NCI-H2029 (cell line): ENCODE results near the gene TBATA.
A peak's percentile ranks its signal among the peaks of the same experiment; 100 is the strongest.

ENCODE experiments used
- DNase-seq: peaks from one replicate; lab custom pipeline; 2025; lab: John Stamatoyannopoulos, UW

TBATA gene

DNA sequence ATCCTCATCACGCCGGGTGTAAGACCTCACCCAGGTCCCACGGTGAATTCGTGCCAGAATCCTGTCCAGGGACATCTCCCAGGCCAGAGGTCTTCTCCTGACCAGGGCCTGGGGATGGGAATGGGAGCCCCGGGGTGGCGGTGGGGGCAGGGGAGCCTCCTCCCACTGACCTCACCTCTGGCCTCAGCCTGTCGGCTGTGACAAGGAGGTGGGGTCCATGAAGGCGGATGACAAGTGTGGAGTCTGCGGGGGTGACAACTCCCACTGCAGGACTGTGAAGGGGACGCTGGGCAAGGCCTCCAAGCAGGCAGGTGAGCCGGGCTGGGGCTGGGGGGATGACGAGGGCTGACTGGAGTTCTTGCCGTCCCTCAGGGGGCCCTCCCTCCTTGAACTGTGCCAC, 41.3 kb downstream of the TBATA start:
- DNase-seq = no peak

DNA sequence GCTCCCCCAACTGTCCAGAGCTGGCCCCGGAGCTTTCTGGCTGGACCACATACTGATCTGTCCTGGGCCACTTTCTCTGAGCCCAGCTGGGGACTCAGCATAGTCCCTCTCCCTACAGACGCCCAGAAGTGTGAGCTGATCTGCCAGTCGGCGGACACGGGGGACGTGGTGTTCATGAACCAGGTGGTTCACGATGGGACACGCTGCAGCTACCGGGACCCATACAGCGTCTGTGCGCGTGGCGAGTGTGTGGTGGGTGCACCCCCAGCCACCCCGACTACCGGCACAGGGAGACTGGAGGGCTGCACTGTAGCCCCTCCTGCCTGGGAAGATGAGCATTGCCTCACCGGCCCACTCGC, 41.8 kb downstream of the TBATA start:
- DNase-seq = no peak

DNA sequence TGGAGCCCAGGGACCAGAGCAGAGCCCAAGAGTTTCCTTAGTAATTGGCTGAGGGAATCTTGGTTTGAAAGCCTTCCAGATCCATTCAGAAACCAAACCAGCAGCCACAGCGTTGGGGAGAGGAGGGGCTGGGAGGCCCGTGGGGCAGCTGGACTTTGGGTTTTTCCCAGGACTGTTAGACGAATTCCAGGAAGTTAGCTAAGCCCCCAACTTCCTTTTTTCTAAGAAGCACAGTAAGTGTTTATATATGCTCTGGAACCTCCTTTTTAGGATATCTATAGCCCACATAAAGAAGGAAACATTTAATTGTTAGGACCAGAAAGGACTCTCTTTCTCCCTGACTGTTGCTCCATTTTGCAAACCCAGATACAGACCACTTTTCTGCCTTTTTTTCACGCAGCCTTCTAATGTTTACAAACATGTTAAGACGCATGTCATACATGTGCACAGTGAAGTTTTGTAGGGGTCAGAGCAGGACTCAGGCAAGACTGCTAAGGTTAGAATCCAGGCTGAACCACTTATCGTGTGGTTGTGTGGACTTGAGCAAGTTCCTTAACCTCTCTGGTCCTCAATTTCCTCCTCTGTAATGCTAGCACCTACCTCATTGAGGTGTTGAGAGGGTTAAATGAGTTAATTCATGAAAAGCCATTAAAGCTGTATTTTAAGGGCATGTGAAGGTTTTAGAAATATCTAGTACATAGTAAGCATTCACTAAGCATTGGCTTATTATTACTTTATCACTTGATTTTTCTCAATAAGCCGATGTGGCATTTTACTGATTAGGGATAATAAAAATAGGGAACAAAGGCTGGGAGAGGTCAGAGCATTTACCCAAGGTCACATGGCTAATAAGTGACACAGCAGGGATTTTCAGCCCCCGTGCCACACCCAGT, 42.4 kb downstream of the TBATA start:
- no peak for DNase-seq

DNA sequence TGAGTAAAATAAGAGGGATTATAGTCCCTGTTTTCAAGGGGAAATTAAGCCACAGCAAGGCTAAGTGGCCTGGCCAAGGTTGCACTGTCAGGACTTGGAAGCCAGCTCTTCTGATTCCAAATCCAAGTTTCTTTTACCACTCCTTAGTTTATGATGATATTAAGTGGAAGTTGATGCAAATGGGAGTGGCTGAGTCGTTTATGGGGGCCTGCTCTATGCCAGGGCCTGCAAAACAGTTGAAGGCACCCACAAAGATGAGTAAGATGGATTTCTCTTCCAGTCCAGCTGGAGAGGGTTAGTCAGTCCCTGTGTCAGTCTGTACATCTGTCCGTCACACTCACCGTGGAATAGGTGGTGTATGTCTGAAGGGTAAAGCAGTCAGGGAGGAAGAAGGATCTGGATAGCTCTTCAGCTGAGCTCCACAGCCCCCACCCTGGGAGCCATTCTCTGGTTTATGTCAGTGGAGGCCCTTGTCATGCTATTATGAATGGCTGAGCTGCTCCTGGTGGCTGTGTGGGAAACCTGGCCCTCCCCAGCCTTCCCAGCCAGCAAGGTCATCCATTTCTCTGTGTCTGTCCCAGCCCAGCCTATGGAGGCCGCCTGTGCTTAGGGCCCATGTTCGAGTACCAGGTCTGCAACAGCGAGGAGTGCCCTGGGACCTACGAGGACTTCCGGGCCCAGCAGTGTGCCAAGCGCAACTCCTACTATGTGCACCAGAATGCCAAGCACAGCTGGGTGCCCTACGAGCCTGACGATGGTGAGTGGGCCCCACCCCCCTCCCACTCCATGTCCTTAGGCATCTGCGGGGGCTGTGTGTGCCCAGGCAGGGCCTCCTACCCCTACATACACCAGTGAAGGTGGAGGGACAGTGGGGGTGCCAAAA, 44.5 kb downstream of the TBATA start:
- no peak for DNase-seq

DNA sequence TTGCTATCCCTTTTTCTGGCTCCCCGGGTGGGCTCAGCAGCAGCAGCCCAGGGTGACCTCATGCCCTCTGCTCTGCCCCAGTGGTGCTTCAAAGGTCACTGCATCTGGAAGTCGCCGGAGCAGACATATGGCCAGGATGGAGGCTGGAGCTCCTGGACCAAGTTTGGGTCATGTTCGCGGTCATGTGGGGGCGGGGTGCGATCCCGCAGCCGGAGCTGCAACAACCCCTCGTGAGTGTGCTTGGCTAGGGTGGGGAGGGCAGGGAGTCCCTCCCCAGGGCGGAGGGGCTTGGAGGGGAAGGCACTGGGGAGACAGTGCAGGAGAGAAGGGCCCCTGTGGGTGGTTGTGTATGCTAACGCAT, 46.4 kb downstream of the TBATA start:
- DNase-seq = no peak

- no peak for DNase-seq
These were observed 47.0 kb downstream of the TBATA start for GRCh38 chr10:70738006-70738760.

GRCh38 chr10:70737250-70737649, 47.9 kb downstream of the TBATA start:
- no peak for DNase-seq

GRCh38 chr10:70736525-70736924, 48.7 kb downstream of the TBATA start:
- no peak for DNase-seq

- no peak for DNase-seq
These were observed 50.0 kb downstream of the TBATA start for GRCh38 chr10:70735161-70735560.

GRCh38 chr10:70733051-70733450, 52.1 kb downstream of the TBATA start:
- no peak for DNase-seq

DNA sequence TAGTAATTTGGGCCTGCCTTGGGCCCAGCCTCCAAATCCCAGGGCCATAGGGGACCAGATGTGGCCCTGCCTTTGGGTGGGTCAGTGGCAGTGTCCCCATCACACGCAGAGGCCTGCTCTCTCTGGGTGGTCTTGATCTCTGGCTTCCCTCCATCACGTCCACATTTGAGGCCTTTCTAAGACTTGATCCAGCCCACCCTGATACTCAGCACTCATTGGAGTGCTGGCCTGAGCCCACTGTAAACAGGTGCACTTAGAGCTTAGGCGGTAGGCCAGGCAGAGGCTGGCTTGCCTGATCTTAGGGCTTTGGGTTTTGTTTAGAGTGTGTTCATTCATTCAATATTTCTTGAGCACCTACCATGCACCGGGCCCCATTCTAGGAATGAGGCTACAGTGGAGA, 52.6 kb downstream of the TBATA start:
- DNase-seq = no peak

GRCh38 chr10:70730955-70731354, 54.2 kb downstream of the TBATA start:
- DNase-seq = no peak

GRCh38 chr10:70729763-70730357, 55.3 kb downstream of the TBATA start:
- peak; percentile 22 for DNase-seq

- DNase-seq = no peak
These were observed 56.8 kb downstream of the TBATA start for GRCh38 chr10:70728328-70728727.

DNA sequence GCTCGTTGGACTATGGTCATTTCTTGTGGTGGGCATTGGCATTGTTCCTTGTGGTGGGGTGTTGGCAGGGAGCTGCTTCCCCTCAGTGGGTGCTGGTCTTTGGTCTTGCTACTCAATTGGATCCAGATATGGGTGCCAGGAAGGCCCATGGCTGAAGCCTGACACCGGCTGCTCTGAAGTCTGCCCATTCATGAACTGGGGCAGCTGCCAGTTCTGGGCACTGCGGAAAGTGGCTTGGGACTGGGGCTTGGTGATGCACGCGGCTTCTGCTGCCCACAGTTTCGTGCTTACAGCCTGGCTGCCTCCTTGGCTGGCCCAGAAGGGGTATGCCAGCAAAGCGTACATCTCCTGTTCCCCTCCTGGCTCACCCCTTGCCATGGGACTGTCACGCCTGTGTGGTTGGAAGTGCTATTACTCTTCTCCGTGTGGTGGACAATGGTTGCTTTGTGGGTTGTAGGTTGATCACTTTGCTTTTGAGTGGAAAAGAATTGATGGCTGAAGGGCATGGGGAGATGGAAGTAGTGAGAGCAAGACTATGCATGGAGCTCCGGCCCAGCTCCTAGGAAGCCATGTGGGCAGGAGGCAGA, 58.2 kb downstream of the TBATA start:
- DNase-seq = no peak

DNA sequence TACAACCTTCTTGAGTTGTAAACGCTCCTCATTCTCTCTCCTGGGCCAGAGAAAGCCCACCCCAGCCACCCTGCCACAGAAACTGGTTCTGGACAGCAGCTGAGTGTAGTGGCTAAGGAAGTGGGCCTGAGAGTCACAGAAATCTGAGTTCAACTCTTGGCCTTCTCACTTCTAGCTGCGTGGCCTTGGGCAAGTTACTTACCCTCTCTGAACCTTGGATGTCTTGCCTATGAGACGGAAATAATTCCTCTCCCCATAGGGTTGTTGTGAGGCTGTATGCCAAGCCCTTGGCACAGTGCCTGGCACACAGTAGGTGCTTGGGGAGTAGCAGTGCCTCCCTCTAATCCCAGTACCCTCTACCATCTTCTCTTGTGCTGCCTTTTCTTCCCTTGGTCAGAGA, 61.4 kb downstream of the TBATA start:
- no peak for DNase-seq

GRCh38 chr10:70722820-70723424, 62.3 kb downstream of the TBATA start:
- DNase-seq = no peak
